Measurements from ENCODE around the gene INCA1.

INCA1 gene

DNA sequence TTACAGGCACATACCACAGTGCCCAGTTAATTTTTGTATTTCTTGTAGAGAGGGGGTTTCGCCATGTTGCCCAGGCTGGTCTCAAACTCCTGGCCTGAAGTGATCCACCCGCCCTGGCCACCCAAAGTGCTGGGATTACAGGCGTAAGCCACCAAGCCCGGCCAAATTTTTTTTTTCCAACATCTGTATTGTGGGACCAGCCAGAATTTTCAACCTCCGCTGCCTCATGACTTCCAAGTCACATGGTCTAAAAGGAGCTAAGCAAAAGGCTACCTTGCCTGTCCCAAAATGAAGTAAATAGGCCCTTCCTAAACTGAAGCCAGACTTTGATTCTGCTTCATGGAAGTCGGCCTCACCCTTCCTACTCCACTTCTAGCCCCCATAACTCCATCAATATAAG lies 25.5 kb downstream of the INCA1 start:
- DNase-seq (ENCODE audit: low read depth in 2 of 2), result no peak

- DNase-seq (ENCODE audit: low read depth in 2 of 2), result no peak
Measured at GRCh38 chr17:4970273-4970672, 27.0 kb downstream of the INCA1 start.

- peak; percentile 23 to 30 for DNase-seq (ENCODE audit: low read depth in 2 of 2)
Measured at GRCh38 chr17:4969551-4970173, 27.7 kb downstream of the INCA1 start.

DNA sequence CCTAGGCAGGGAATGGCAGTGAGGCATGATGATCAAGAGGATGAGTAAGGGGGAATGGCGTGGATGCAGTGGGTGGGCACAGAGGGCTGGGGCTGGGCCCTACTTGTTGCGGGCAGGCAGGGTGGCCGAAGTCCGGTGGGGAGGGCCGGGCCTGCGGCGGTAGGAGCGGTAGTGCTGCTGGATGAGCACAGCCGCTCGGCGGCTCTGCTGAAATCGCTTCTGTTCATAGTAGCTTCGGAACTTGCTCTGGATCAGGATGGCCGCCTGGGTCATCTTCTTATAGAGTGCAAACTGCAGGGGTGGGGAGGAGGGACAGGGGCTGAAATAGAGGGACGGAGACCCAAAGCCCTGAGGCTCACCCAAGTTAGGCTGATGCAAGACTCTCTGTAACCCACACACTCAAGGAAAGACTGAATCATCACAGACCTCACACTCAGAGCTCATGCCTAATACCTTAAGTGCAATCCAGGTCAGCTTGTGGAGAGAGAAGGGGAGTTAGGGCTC lies 28.2 kb downstream of the INCA1 start:
- DNase-seq (ENCODE audit: low read depth in 2 of 2), result peak in 1 of 2 donors; percentile 23

GRCh38 chr17:4968486-4969046 lies 28.8 kb downstream of the INCA1 start:
- peak in 1 of 2 donors; percentile 34 for DNase-seq (ENCODE audit: low read depth in 2 of 2)

GRCh38 chr17:4967539-4968485 lies 29.5 kb downstream of the INCA1 start, which contains the start of gene SPAG7:
SPAG7 (minus strand) TSS chr17:4967817; CDS start chr17:4967804, 13 bp downstream.
- DNase-seq (ENCODE audit: low read depth in 2 of 2), result peak; percentile 90

- DNase-seq (ENCODE audit: low read depth in 2 of 2), result peak; percentile 80 to 81
Measured at GRCh38 chr17:4966844-4967538, 30.3 kb downstream of the INCA1 start.

DNA sequence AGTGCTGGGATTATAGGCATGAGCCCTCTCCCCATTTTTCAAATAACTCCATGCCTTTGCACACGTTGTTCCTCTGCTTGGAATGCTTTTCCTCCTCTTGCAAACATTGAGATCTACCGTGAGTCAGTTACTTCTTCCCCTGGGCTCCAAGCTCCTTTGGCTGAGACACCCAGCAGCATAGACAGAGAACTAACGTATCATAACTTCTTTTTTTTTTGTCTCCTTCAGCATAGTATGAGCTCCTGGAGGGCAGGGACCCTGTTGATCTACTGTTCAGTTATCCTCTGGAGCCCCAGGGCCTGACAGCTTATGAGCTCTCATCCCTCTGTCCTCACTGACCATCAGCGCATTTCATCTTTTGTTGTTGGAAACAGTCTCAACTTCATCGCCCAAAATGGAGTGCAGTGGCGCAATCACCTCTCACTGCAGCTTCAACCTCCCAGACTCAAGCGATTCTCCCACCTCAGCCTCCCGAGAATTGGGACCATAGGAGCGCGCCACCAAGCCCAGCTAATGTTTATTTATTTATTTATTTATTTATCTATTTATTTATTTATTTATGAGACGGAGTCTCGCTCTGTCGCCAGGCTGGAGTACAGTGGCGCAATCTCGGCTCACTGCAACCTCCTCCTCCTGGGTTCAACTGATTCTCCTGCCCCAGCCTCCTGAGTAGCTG lies 31.9 kb downstream of the INCA1 start:
- no peak for DNase-seq (ENCODE audit: low read depth in 2 of 2)

- no peak for DNase-seq (ENCODE audit: low read depth in 2 of 2)
Measured at GRCh38 chr17:4960279-4960922, 36.9 kb downstream of the INCA1 start.

- DNase-seq (ENCODE audit: low read depth in 2 of 2), result no peak
Measured at GRCh38 chr17:4959261-4959965, 37.9 kb downstream of the INCA1 start.

- DNase-seq (ENCODE audit: low read depth in 2 of 2), result no peak
Measured at GRCh38 chr17:4958102-4958501, 39.2 kb downstream of the INCA1 start.

- peak; percentile 26 to 29 for DNase-seq (ENCODE audit: low read depth in 2 of 2)
Measured at GRCh38 chr17:4956493-4957061, 40.7 kb downstream of the INCA1 start.

DNA sequence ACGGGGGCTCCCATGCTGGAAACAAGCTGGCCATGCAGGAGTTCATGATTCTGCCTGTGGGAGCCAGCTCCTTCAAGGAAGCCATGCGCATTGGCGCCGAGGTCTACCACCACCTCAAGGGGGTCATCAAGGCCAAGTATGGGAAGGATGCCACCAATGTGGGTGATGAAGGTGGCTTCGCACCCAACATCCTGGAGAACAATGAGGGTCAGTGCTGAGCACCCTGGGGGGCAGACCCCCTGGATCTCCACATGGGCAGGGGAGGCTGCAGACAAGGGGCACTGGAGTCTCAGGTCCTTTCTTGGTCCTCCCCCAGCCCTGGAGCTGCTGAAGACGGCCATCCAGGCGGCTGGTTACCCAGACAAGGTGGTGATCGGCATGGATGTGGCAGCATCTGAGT lies 42.2 kb downstream of the INCA1 start:
- no peak for DNase-seq (ENCODE audit: low read depth in 2 of 2)

DNA sequence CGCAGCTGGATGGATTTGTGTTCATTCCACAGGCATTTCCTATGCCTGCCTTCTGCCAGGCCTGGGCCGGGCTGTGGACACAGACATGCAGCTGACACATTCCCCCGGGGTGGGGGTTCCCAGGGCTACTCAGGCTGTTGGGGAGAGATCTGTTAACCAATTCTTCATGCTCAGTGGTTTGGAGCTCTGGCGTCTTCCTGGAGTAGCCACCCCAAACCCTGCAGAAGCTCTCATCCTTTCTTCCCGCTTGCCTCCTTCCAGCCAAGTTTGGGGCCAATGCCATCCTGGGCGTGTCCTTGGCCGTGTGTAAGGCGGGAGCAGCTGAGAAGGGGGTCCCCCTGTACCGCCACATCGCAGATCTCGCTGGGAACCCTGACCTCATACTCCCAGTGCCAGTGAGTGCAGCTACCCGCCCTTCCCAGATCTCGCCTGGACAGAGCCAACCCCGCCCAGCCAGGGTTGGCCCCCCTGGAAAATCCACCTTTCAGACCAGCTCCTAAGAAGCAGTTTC lies 43.8 kb downstream of the INCA1 start:
- no peak for DNase-seq (ENCODE audit: low read depth in 2 of 2)

DNA sequence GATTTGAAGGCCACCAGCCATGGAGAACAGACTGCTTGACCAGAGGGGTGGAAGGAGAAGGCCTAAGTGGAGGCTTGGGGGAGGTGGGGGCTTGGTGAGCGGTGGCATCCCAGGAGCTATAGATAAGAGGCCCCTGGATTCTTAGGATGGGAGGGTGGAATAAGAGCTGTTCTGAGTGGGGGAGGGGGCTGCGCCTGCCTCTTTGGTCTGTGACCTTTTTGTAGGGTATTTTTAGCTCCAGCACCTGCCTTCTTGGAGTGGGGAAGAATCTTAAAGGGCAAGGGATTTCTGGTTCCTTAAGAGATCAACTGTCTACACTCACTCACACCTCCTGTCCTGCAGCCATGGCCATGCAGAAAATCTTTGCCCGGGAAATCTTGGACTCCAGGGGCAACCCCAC lies 45.8 kb downstream of the INCA1 start:
- DNase-seq (ENCODE audit: low read depth in 2 of 2), result no peak

DNA sequence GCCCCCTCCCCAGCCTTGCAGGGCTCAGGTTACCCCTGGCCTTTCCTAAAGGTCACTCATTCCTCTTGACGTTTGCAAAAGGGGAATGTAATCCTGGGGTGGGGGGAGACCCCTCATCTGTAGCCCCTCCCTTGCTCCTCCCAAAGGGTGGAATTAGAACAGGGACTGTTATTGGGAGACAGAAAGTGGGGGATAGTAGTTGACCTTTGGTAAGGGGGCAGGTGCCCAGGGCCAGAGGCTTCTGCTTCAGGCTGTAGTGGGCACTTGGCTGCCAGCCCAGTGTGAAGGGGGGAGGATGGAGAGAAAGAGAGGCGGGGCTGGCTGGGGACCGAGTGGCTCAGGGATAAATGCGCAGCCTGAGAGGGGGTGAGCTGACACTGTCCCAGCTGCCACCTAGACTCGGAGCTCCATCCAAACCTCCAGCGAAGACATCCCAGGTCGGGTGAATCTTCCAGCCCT lies 46.5 kb downstream of the INCA1 start, which contains the start of gene ENO3:
TSS of gene ENO3 (plus strand) at position 374 of the 459 bp plus-strand sequence. CDS start 711 bp downstream, outside the sequence.
- DNase-seq (ENCODE audit: low read depth in 2 of 2), result no peak

DNA sequence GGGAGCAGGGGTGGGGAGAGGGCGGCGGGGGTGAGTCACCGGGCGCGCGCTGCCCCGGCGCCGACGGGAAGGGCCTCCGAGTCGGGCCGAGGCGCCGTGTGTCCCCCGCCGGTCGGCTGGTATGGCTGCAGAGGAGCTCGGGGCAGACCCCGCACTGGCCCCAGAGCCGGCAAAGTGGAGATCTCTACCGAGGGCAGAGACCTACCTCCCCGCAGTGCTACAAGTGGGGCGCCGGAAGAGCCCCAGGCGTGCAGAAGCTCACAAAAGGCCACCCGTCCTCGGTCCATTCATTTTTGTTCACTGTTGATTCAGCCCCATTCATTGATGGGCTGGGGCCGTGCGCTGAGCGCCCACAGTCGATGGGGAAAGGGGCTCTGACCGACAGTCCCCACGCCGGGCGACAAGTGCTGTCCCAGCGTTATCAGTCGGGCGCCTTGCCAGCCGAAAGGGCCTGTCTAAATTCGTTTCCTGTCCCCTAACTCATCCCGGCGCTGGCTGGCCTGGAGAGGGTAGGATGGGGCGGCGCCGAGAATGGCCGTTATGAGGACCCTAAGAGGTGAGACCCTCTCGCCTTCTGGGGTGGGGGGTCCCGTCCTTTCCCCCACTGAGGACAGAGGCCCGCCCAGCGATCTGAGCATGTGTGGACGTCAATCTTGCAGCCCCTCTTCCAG lies 47.1 kb downstream of the INCA1 start:
- DNase-seq (ENCODE audit: low read depth in 2 of 2), result peak in 1 of 2 donors; percentile 27

DNA sequence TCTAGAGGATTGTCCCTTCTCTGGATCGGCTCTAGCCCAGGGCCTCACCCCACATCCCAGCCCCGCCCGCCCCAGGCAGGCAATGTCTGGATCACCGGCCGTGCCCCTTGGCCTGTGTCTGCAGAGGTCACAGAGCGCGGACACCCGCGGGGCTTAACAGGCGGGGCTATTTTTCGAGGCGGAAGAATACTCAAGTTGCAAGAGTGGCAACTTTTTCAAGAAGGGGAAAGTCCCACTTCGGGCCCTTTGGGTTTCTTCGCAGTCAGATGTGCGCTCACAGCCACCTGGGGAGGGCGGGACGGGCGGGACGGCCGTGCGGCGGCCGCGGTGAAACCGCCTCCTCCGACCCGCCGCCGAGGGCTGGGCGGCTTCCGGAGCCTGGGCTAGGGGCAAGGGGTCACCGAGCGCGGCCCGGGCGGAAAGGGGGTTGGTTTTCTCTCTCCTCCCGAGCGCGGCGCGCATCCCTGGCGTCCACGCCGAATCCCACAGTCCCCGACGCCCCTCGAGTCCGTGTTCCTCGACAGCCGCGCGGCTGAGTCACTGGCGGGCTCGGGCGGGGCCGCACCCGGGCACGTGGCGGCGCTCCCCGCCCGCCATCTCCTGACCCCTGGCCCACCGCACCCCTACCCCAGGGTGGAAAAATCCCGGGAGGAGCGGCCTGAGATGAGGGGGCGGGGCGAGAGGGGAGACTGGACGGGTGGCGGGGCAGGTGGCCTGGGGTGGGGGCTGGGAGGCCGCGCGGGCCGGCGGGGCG lies 47.8 kb downstream of the INCA1 start:
- DNase-seq (ENCODE audit: low read depth in 2 of 2), result peak; percentile 66 to 79
